LoVo (cell line): ENCODE results near the gene MRI1.
A peak's percentile ranks its signal among the peaks of the same experiment; 100 is the strongest.
"Not testable (repeated sequence)": the region's sequence is repeated elsewhere in the genome, so short reads cannot be mapped to it uniquely, and the experiment has no call there.

Source experiments
- DNase-seq: peaks from one replicate; pipeline ENCODE4 v3.0.0-alpha.2; 2016; ENCODE audit warnings: low spot score

The MRI1 gene

GRCh38 chr19:13761423-13761822, 2.9 kb upstream of the MRI1 start:
- no peak for DNase-seq

GRCh38 chr19:13762635-13763235, 1.6 kb upstream of the MRI1 start:
- no peak for DNase-seq

- no peak for DNase-seq
Observed at GRCh38 chr19:13763265-13763664, 1.1 kb upstream of the MRI1 start.

- DNase-seq: no peak
Observed at GRCh38 chr19:13764821-13765394, 586 bp downstream of the MRI1 start.

- no peak for DNase-seq
Observed at GRCh38 chr19:13765395-13766094, 1.2 kb downstream of the MRI1 start.

GRCh38 chr19:13766095-13766481, 1.8 kb downstream of the MRI1 start:
- no peak for DNase-seq

- no peak for DNase-seq
Observed at GRCh38 chr19:13768510-13768909, 4.2 kb downstream of the MRI1 start.

GRCh38 chr19:13770013-13770635, 5.8 kb downstream of the MRI1 start:
- no peak for DNase-seq

- DNase-seq: peak; percentile 90
Observed at GRCh38 chr19:13774217-13775191, 10.2 kb downstream of the MRI1 start, which contains the start of gene C19orf53. C19orf53 (plus strand) TSS chr19:13774456; CDS start chr19:13774478, 22 bp downstream.

GRCh38 chr19:13778398-13778797, 14.1 kb downstream of the MRI1 start:
- no peak for DNase-seq

GRCh38 chr19:13778847-13779246, 14.5 kb downstream of the MRI1 start:
- DNase-seq: no peak

GRCh38 chr19:13779794-13780193, 15.5 kb downstream of the MRI1 start:
- not testable (repeated sequence) for DNase-seq

GRCh38 chr19:13781547-13781946, 17.2 kb downstream of the MRI1 start:
- no peak for DNase-seq

GRCh38 chr19:13782537-13782936, 18.2 kb downstream of the MRI1 start:
- DNase-seq: no peak

- no peak for DNase-seq
Observed at GRCh38 chr19:13783565-13784500, 19.5 kb downstream of the MRI1 start.

GRCh38 chr19:13784731-13785452, 20.6 kb downstream of the MRI1 start:
- no peak for DNase-seq

GRCh38 chr19:13788991-13789390, 24.7 kb downstream of the MRI1 start:
- no peak for DNase-seq

- DNase-seq: no peak
Observed at GRCh38 chr19:13790354-13790753, 26.0 kb downstream of the MRI1 start.

- DNase-seq: not testable (repeated sequence)
Observed at GRCh38 chr19:13793317-13793716, 29.0 kb downstream of the MRI1 start.

GRCh38 chr19:13794398-13794756, 30.1 kb downstream of the MRI1 start:
- DNase-seq: peak; percentile 52
